Caco-2 (cell line): Measurements from ENCODE around the gene ELL. TPM values are rescaled to one million over a fixed set of nuclear protein-coding genes. Genes with fewer than 3 reads are reported as not detected.

Experiments
- BruUV-seq: library from RNA; stranded (reverse); fragments of 400-500 nt; replicated peaks from 2 replicates; lab custom pipeline; 2021; lab: Mats Ljungman, UMichigan
- CTCF ChIA-PET: fragments of 300-600 bp; sonication (Branson Sonifier 250); formaldehyde crosslinking; loops from one replicate; lab custom pipeline; 2022; ENCODE audit warnings: antibody characterized with exemption; lab: Charles Lee
- POLR2A ChIA-PET: fragments of 300-600 bp; sonication (Branson Sonifier 250); formaldehyde crosslinking; loops from one replicate; lab custom pipeline; 2022; ENCODE audit warnings: antibody characterized with exemption; lab: Charles Lee
- DNase-seq, 2 experiments: peaks; one replicate each; pipeline versions ENCODE4 v3.0.0 to v3.0.0-alpha.2; 2020 to 2022
- H3K27me3 ChIP-seq: replicated peaks from 2 replicates; pipeline ENCODE4 v1.6.0; 2011; ENCODE audit warnings: low read length; ENCODE audit not compliant: control insufficient read depth, insufficient read depth
- H3K36me3 ChIP-seq: 2 replicates; pipeline ENCODE4 v1.5.1; 2011; ENCODE audit warnings: low read length; ENCODE audit not compliant: control insufficient read depth, insufficient read depth
- H3K4me1 ChIP-seq: fragments of 250-450 bp; sonication (Bioruptor Pico); 2 replicates; pipeline ENCODE4 v1.5.1; 2020; ENCODE audit warnings: mild to moderate bottlenecking
- H3K4me3 ChIP-seq: 2 replicates; pipeline ENCODE4 v1.5.1; 2011; ENCODE audit warnings: low read depth, mild to moderate bottlenecking, control low read depth, low read length
- H3K9me3 ChIP-seq: fragments of 250-450 bp; sonication (Bioruptor Pico); 2 replicates; pipeline ENCODE4 v1.5.1; 2020; ENCODE audit warnings: mild to moderate bottlenecking, moderate library complexity
- H3K27ac Mint-ChIP-seq: one replicate; pipeline ENCODE4 v1.8.0; 2022; ENCODE audit warnings: mixed read lengths; ENCODE audit not compliant: unreplicated experiment
- H3K27me3 Mint-ChIP-seq: one replicate; pipeline ENCODE4 v1.8.0; 2022; ENCODE audit warnings: mixed read lengths; ENCODE audit not compliant: insufficient read depth, unreplicated experiment
- H3K36me3 Mint-ChIP-seq: one replicate; pipeline ENCODE4 v1.8.0; 2022; ENCODE audit warnings: mild to moderate bottlenecking, mixed read lengths; ENCODE audit not compliant: insufficient read depth, unreplicated experiment
- H3K4me1 Mint-ChIP-seq: one replicate; pipeline ENCODE4 v1.8.0; 2022; ENCODE audit warnings: low read depth, mixed read lengths; ENCODE audit not compliant: unreplicated experiment
- H3K4me3 Mint-ChIP-seq: one replicate; pipeline ENCODE4 v1.8.0; 2022; ENCODE audit warnings: mild to moderate bottlenecking, moderate library complexity, mixed read lengths; ENCODE audit not compliant: unreplicated experiment
- H3K9me3 Mint-ChIP-seq: one replicate; pipeline ENCODE4 v1.8.0; 2022; ENCODE audit warnings: mixed read lengths; ENCODE audit not compliant: unreplicated experiment
- intact Hi-C: fragments of 100-400 bp; cut with micrococcal nuclease; formaldehyde crosslinking; loops from one replicate; pipeline ENCODE4 v1.10.0; 2022; ENCODE audit not compliant: unreplicated experiment
- total RNA-seq: library from RNA; stranded (reverse); gene quantifications from 2 replicates; pipeline ENCODE4 v1.2.3, GENCODE V29; 2022
- TF ChIP-seq, protein P1 (sequence below), 2 experiments: fragments of 200-600 bp in 1 of 2; IDR thresholded peaks; 1 replicate in 1 of 2; 2 replicates in 1 of 2; pipeline versions ENCODE4 v1.5.1 to v1.8.0; 2011 to 2022; ENCODE audit warnings: antibody characterized with exemption in 1 of 2, control low read depth in 1 of 2, inconsistent platforms in 1 of 2, low read depth in 1 of 2, low read length in 1 of 2, mild to moderate bottlenecking in 1 of 2, moderate library complexity in 1 of 2; ENCODE audit not compliant: insufficient read depth in 1 of 2, severe bottlenecking in 1 of 2, unreplicated experiment in 1 of 2

The ELL gene
- total RNA-seq, 1 experiment from 2014 or later, result 12.1 TPM

DNA sequence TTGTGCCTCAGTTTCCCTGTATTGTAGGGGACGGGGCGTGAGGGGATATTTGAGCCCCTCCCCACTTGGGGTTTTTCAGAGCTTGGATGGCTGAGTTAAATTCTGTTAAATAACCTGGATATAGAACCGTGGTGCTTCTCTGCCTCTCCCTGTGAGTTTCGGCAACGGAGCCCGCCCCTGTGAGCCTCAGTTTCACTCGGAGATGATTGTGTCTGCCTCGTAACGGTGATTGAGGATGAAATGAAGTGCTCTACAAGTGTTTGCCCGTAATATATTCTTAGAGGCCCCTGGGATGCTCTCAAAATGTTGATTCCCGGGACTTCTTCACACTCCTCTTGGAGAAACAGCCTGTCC, 36.3 kb upstream of the ELL start:
- ChIA-PET CTCF (interaction anchor here (0.8 to 1.7 kb wide), 7 partner anchors 13 to 81 kb away, joined by 3 to 12 read pairs (median 3); partner anchors contain the start of gene ELL), POLR2A (interaction anchor here (1.0 to 1.8 kb wide), 4 partner anchors 13 to 276 kb away, joined by 4 to 12 read pairs (median 8); partner anchors contain the start of genes JUND and UBA52)
- H3K4me1 Mint-ChIP-seq, result no peaks in the 10 kb centered on the region
- Histone ChIP-seq H3K9me3 (no peaks in the 10 kb centered on the region), H3K4me3 (peak overlapping the region; percentile 98), H3K4me1 (no peaks in the 10 kb centered on the region), H3K27me3 (no peaks in the 10 kb centered on the region), H3K36me3 (no peaks in the 10 kb centered on the region)
- H3K4me3 Mint-ChIP-seq, result peak overlapping the region; percentile 70
- BruUV-seq, result no TSS peak
- peaks cover 6% of the 10 kb centered on the region for H3K36me3 Mint-ChIP-seq
- intact Hi-C loops, result loop anchor here (5.0 kb wide), 1 partner anchor 36 kb away; the partner anchor contains the start of gene ELL
- H3K27ac Mint-ChIP-seq, result peak overlapping the region; percentile 60
- no peak for DNase-seq
- H3K27me3 Mint-ChIP-seq, result no peaks in the 10 kb centered on the region
- TF ChIP-seq, protein P1, sequence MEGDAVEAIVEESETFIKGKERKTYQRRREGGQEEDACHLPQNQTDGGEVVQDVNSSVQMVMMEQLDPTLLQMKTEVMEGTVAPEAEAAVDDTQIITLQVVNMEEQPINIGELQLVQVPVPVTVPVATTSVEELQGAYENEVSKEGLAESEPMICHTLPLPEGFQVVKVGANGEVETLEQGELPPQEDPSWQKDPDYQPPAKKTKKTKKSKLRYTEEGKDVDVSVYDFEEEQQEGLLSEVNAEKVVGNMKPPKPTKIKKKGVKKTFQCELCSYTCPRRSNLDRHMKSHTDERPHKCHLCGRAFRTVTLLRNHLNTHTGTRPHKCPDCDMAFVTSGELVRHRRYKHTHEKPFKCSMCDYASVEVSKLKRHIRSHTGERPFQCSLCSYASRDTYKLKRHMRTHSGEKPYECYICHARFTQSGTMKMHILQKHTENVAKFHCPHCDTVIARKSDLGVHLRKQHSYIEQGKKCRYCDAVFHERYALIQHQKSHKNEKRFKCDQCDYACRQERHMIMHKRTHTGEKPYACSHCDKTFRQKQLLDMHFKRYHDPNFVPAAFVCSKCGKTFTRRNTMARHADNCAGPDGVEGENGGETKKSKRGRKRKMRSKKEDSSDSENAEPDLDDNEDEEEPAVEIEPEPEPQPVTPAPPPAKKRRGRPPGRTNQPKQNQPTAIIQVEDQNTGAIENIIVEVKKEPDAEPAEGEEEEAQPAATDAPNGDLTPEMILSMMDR (IDR thresholded peaks at IDR 0.05; ENCODE audit: insufficient read depth in 1 of 2, low read depth in 1 of 2, low read length in 1 of 2, severe bottlenecking in 1 of 2, unreplicated experiment in 1 of 2), result no peak
- H3K9me3 Mint-ChIP-seq, result no peaks in the 10 kb centered on the region

DNA sequence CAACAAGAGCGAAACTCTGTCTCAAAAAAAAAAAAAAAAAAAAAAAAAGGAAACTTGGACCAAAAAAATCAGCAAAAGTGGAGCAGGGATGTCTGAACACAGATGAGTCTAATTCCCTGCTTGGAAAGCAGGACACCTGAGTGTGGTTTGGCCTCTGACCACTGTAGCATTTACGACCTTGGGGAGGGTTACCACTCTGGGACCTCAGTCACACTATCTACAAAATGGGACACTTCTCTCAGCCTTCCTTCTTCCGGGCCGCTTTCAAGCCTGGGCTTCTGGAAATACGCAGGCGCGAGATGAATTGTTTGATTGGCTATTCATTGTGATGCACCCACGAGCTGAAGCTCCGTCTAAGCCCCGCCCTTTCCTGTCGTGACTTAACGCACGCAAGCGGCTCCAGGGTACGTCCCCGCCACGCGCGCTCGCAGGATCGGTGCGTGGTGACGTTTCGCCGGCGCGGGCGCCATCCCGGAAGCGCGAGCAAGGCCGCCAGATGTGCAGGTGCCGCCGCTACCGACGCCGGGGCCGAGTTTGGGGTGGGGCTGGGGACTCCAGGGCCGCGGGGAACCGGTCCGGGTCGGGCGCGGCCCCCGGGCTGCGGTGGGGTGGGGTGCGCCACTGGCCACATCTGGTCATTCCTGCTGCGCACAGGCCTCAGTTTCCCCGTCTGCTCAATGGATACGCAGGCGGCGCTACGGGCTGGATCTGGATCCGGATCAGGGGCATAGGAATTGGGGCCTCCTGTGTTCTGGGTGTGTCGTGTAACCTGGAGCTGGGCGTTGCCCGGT, 35.7 kb upstream of the ELL start, which contains the start of gene KXD1:
TSS of gene KXD1 (plus strand) at position 460 of the 791 bp plus-strand sequence. CDS start 4,187 bp downstream, outside the sequence.
- intact Hi-C loops, result loop anchor here (1.0 to 5.0 kb wide), 2 partner anchors 14 to 35 kb away; partner anchors contain the start of genes ELL and UBA52
- CTCF ChIA-PET, result interaction anchor here (0.5 to 1.7 kb wide), 13 partner anchors 9 to 453 kb away, joined by 3 to 12 read pairs (median 4); partner anchors contain the start of gene ELL
- peak within 1 kb of the TSS; percentile 70 for H3K4me3 Mint-ChIP-seq

DNA sequence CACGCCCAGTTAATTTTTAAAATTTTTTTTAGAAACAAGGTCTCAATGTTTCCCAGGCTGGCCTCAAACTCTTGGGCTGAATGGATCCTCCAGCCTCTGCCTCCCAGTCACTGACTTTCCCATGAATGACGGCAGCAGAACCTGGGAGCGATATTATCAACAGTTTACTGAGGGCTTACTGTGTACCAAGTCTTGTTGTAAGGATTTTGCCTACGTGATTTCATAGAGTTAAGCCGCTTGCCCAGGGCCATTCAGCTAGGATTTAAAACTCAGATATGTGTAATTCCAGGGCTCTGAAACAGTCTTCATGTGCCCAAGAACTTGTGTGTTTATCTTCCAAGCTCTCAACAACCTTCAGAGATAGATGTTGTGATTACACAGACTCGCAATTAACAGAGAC, 29.8 kb upstream of the ELL start:
- Histone ChIP-seq H3K4me1 (no peaks in the 10 kb centered on the region), H3K36me3 (no peaks in the 10 kb centered on the region), H3K9me3 (no peaks in the 10 kb centered on the region), H3K27me3 (no peaks in the 10 kb centered on the region), H3K4me3 (no peak overlapping the region)
- H3K4me1 Mint-ChIP-seq, result no peaks in the 10 kb centered on the region
- BruUV-seq, result no TSS peak
- intact Hi-C loops, result no loop called here
- H3K36me3 Mint-ChIP-seq, result no peaks in the 10 kb centered on the region
- H3K27ac Mint-ChIP-seq, result no peak overlapping the region
- TF ChIP-seq, protein P1 (IDR thresholded peaks at IDR 0.05; ENCODE audit: insufficient read depth in 1 of 2, low read depth in 1 of 2, low read length in 1 of 2, severe bottlenecking in 1 of 2, unreplicated experiment in 1 of 2), result no peak
- no peak for DNase-seq
- no peaks in the 10 kb centered on the region for H3K9me3 Mint-ChIP-seq
- ChIA-PET CTCF (interaction anchor here (0.7 kb wide), 2 partner anchors 29 to 37 kb away, joined by 3 read pairs; partner anchors contain the start of gene REX1BD), POLR2A (no interaction called here)
- H3K27me3 Mint-ChIP-seq, result no peaks in the 10 kb centered on the region
- H3K4me3 Mint-ChIP-seq, result no peak overlapping the region

More for the DNA sequence above, 35.7 kb upstream of the ELL start, which contains the start of gene KXD1:
- Histone ChIP-seq H3K36me3 (no peaks in the 10 kb centered on the region), H3K27me3 (no peaks in the 10 kb centered on the region), H3K4me3 (peak within 1 kb of the TSS; percentile 98), H3K9me3 (no peaks in the 10 kb centered on the region), H3K4me1 (no peaks in the 10 kb centered on the region)
- no TSS peak for BruUV-seq
- Mint-ChIP-seq H3K36me3 (peaks cover 6% of the 10 kb centered on the region), H3K27me3 (no peaks in the 10 kb centered on the region), H3K9me3 (no peaks in the 10 kb centered on the region), H3K27ac (peak within 1 kb of the TSS; percentile 60), H3K4me1 (no peaks in the 10 kb centered on the region)
- peak; percentile 91 to 97 for DNase-seq
- TF ChIP-seq, protein P1 (IDR thresholded peaks at IDR 0.05; ENCODE audit: insufficient read depth in 1 of 2, low read depth in 1 of 2, low read length in 1 of 2, severe bottlenecking in 1 of 2, unreplicated experiment in 1 of 2), result no peak
- POLR2A ChIA-PET, result interaction anchor here (0.6 to 1.8 kb wide), 7 partner anchors 13 to 278 kb away, joined by 3 to 12 read pairs (median 4); partner anchors contain the start of genes JUND and UBA52
